ENCODE data around the gene SIK2. TPM values are rescaled to one million over a fixed set of nuclear protein-coding genes. Genes with fewer than 3 reads are reported as not detected.
A peak's percentile ranks its signal among the peaks of the same experiment; 100 is the strongest.

SIK2 gene
- total RNA-seq, 4 donors from 2014 or later = 6.1 to 24.3 (median 9.5) TPM

DNA sequence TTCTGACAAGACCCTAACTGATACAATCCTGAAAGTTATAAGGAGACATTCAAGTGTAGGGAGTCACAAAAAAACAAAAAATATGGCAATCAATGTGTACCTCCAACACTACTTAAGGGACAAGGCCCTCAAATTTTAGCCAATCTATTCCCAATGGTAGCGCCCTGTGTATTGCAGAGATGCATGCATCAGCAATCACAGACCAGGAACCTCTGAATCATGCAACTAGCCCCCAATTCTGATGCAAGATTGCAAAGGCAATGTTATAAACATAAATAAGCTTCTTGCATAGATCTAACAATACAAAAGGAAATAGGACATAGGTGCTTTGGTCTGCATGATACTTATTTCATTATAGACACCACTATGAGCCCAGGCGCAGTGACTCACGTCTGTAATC is 29.7 kb upstream of the SIK2 start:
- no peaks in the 10 kb centered on the region for H3K36me3 ChIP-seq
- TF ChIP-seq, protein P1, sequence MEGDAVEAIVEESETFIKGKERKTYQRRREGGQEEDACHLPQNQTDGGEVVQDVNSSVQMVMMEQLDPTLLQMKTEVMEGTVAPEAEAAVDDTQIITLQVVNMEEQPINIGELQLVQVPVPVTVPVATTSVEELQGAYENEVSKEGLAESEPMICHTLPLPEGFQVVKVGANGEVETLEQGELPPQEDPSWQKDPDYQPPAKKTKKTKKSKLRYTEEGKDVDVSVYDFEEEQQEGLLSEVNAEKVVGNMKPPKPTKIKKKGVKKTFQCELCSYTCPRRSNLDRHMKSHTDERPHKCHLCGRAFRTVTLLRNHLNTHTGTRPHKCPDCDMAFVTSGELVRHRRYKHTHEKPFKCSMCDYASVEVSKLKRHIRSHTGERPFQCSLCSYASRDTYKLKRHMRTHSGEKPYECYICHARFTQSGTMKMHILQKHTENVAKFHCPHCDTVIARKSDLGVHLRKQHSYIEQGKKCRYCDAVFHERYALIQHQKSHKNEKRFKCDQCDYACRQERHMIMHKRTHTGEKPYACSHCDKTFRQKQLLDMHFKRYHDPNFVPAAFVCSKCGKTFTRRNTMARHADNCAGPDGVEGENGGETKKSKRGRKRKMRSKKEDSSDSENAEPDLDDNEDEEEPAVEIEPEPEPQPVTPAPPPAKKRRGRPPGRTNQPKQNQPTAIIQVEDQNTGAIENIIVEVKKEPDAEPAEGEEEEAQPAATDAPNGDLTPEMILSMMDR (IDR thresholded peaks at IDR 0.05) = no peak
- TF ChIP-seq POLR2A (IDR thresholded peaks at IDR 0.05) = no peak
- intact Hi-C loops (cut with DNase I) = no loop called here
- no peak overlapping the region for H3K27ac ChIP-seq
- 91 to 100% methylated on average over 2 to 3 of the region's 3 CpGs for WGBS, 2 donors
- DNase-seq = no peak
- H3K4me3 ChIP-seq = no peak overlapping the region
- H3K27me3 ChIP-seq = no peaks in the 10 kb centered on the region
- H3K4me1 ChIP-seq = peaks cover 0 to 19% (median 13%) of the 10 kb centered on the region in 3 donors
- no peaks in the 10 kb centered on the region for H3K9me3 ChIP-seq

DNA sequence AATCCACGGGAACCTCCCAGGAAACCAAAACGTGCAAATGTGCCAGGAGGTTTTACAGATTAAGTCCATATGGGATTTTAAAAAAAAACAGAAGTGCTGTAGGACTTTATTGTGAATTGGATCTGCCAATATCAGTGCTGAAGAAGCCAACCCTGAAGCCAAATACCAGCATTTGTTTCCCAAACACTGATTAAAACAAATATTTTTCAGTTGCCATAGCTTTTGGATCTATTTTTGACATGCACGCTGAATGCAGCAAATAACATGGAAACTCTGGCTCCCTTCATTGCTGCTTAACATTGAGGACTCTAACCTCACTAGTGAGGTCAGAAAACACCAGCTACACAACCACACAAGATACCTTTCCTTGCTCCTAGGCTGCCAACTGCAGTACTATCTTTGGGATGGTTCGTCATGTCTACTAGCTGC is 28.4 kb upstream of the SIK2 start:
- intact Hi-C loops (cut with DNase I) = no loop called here
- H3K4me3 ChIP-seq = peak overlapping the region in 2 of 4 donors; percentile 20 to 45
- no peaks in the 10 kb centered on the region for H3K27me3 ChIP-seq
- DNase-seq = no peak
- peak overlapping the region in 1 of 4 donors; percentile 4 for H3K27ac ChIP-seq
- H3K36me3 ChIP-seq = no peaks in the 10 kb centered on the region
- no peaks in the 10 kb centered on the region for H3K9me3 ChIP-seq
- 33 to 34% methylated on average over 4 of the region's 4 CpGs for WGBS, 2 donors
- H3K4me1 ChIP-seq = peaks cover 0 to 19% (median 13%) of the 10 kb centered on the region in 3 donors
- TF ChIP-seq POLR2A (IDR thresholded peaks at IDR 0.05) = no peak
- TF ChIP-seq, protein P1 (IDR thresholded peaks at IDR 0.05) = no peak

DNA sequence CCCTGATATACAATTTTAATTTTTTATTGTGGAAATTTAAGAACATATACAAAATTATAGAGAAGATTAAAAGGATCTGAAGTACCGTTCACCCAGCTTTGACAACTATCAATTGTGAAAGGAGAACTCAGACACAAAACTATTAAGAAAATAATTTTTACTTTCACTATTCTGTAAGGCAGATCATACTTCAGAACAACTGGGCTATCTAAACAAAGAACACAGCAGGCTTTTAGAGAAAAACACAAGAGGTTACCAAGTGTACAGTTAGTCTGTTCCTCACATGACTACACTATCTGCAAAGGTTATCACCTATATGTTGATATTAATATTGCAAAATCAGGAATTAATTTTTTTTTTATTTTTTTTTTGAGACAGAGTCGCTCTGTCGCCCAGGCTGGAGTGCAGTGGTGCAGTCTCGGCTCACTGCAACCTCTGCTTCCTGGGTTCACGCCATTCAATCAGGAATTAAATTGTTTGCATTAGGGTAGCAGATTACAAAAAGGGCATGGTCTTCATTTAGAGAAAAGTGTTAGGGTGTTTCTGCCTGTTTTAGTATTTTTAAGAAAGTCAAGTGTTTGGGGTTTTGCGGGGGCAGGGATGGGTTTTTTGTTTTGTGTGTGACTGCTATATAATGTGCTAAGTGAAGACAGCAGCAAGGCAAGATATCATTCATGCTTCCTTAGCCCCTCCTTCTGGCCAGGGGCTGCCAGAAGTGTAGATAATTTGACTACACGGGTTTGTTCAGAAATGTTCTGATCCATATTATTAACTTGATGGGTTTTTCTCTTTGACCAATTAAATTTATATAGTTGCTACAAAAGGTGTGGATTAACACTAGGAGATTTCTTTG is 27.6 kb upstream of the SIK2 start:
- H3K4me1 ChIP-seq = peaks cover 0 to 19% (median 13%) of the 10 kb centered on the region in 3 donors
- peak overlapping the region in 3 of 4 donors; percentile 12 to 45 (median 20) for H3K4me3 ChIP-seq
- H3K36me3 ChIP-seq = no peaks in the 10 kb centered on the region
- no peak for DNase-seq
- no peaks in the 10 kb centered on the region for H3K9me3 ChIP-seq
- intact Hi-C loops (cut with DNase I) = no loop called here
- no peaks in the 10 kb centered on the region for H3K27me3 ChIP-seq
- peak overlapping the region in 1 of 4 donors; percentile 4 for H3K27ac ChIP-seq
- WGBS, 2 donors = 27 to 37% methylated on average over 7 of the region's 7 CpGs
- no peak for TF ChIP-seq POLR2A (IDR thresholded peaks at IDR 0.05)
- TF ChIP-seq, protein P1 (IDR thresholded peaks at IDR 0.05) = no peak

DNA sequence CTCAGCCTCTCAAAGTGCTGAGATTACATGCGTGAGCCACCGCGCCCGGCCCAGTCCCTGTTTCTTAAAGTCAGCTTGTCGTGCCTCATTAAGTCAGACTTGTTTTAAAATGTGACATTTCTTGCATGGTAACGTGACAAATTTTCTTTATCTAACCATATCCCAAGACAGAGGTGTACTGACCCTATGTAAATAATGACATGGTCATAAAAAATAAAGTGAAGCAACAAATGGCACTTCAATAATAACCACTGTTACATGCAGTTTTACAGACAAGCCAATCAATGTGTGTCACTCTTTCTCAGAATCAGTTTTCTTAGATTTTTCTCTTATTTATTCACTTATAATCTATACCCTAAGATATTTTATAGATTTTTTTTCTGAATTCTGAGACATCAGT is 26.5 kb upstream of the SIK2 start:
- TF ChIP-seq, protein P1 (IDR thresholded peaks at IDR 0.05) = no peak
- TF ChIP-seq POLR2A (IDR thresholded peaks at IDR 0.05) = no peak
- Histone ChIP-seq H3K27ac (no peak overlapping the region), H3K9me3 (no peaks in the 10 kb centered on the region), H3K27me3 (no peaks in the 10 kb centered on the region), H3K36me3 (no peaks in the 10 kb centered on the region), H3K4me3 (no peak overlapping the region), H3K4me1 (peaks cover 0 to 19% (median 13%) of the 10 kb centered on the region in 3 donors)
- 90 to 92% methylated on average over 6 of the region's 6 CpGs for WGBS, 2 donors
- DNase-seq = no peak
- intact Hi-C loops (cut with DNase I) = no loop called here

DNA sequence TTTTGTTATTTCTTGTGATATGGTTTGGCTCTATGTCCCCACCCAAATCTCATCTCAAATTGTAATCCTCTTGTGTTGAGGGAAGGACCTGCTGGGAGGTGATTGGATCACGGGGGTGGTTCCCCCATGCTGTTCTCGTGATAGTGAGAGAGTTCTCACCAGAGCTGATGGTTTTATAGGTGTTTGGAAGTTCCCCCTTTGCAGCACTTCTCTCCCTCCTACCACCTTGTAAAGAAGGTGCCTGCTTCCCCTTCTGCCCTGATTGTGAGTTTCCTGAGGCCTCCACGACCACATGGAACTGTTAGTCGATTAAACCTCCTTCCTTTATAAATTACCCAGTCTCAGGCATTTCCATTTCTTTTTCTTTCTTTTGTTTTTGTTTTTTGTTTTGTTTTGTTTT is 24.4 kb upstream of the SIK2 start:
- intact Hi-C loops (cut with DNase I) = no loop called here

More for the DNA sequence above, 24.4 kb upstream of the SIK2 start:
- Histone ChIP-seq H3K9me3 (no peaks in the 10 kb centered on the region), H3K27me3 (no peaks in the 10 kb centered on the region), H3K4me1 (peaks cover 0 to 28% (median 8%) of the 10 kb centered on the region in 3 donors), H3K36me3 (no peaks in the 10 kb centered on the region), H3K27ac (no peak overlapping the region), H3K4me3 (no peak overlapping the region)
- 69 to 88% methylated on average over 4 of the region's 4 CpGs for WGBS, 2 donors
- TF ChIP-seq POLR2A (IDR thresholded peaks at IDR 0.05) = no peak
- TF ChIP-seq, protein P1 (IDR thresholded peaks at IDR 0.05) = no peak
- DNase-seq = no peak

All from esophagus squamous epithelium (tissue), 5 donors.